H9 (cell line): ENCODE data around the gene KDM4C. TPM values are rescaled to one million over a fixed set of nuclear protein-coding genes. Genes with fewer than 3 reads are reported as not detected.

Experiments used
- DNase-seq: peaks from one replicate; pipeline ENCODE4 v3.0.0-alpha.2; 2017
- H2AFZ ChIP-seq: one replicate; pipeline ENCODE4 v1.6.1; 2013; ENCODE audit warnings: mild to moderate bottlenecking, low read length, control low read depth, moderate library complexity
- H2AK5ac ChIP-seq: 2 replicates; pipeline ENCODE4 v1.6.1; 2013; ENCODE audit warnings: low read length, control low read depth, mixed read lengths; ENCODE audit not compliant: insufficient read length
- H2BK120ac ChIP-seq: one replicate; pipeline ENCODE4 v1.6.1; 2013; ENCODE audit warnings: low read depth, mild to moderate bottlenecking, low read length, control low read depth, inconsistent platforms; ENCODE audit not compliant: poor library complexity, severe bottlenecking
- H2BK12ac ChIP-seq: 2 replicates; pipeline ENCODE4 v1.6.1; 2013; ENCODE audit warnings: low read length, control low read depth, mixed read lengths, low read depth; ENCODE audit not compliant: insufficient read length
- H2BK15ac ChIP-seq: 2 replicates; pipeline ENCODE4 v1.6.1; 2013; ENCODE audit warnings: low read depth, low read length, control low read depth
- H2BK20ac ChIP-seq: one replicate; pipeline ENCODE4 v1.6.1; 2013; ENCODE audit warnings: low read depth, mild to moderate bottlenecking, low read length, control low read depth, inconsistent platforms; ENCODE audit not compliant: poor library complexity, severe bottlenecking
- H2BK5ac ChIP-seq: 2 replicates; pipeline ENCODE4 v1.6.1; 2013; ENCODE audit warnings: low read length, control low read depth, mixed read lengths; ENCODE audit not compliant: insufficient read length
- H3K14ac ChIP-seq: 2 replicates; pipeline ENCODE4 v1.6.1; 2013; ENCODE audit warnings: low read length, control low read depth; ENCODE audit not compliant: insufficient read depth
- H3K18ac ChIP-seq: 2 replicates; pipeline ENCODE4 v1.6.1; 2013; ENCODE audit warnings: low read depth, mild to moderate bottlenecking, mixed read lengths, low read length, control low read depth; ENCODE audit not compliant: insufficient read length
- H3K23ac ChIP-seq: 2 replicates; pipeline ENCODE4 v1.6.1; 2013; ENCODE audit warnings: low read length, control low read depth, mixed read lengths, low read depth; ENCODE audit not compliant: insufficient read length
- H3K23me2 ChIP-seq: 2 replicates; pipeline ENCODE4 v1.6.1; 2013; ENCODE audit warnings: low read depth, mild to moderate bottlenecking, mixed read lengths, low read length, control low read depth; ENCODE audit not compliant: insufficient read length, poor library complexity, severe bottlenecking
- H3K27ac ChIP-seq: 2 replicates; pipeline ENCODE4 v1.5.1; 2013; ENCODE audit warnings: low read length, control low read depth, mixed read lengths, low read depth; ENCODE audit not compliant: insufficient read length
- H3K27me3 ChIP-seq: 2 replicates; pipeline ENCODE4 v1.6.1; 2013; ENCODE audit warnings: low read length, control low read depth, inconsistent platforms; ENCODE audit not compliant: insufficient read depth
- H3K4ac ChIP-seq: 2 replicates; pipeline ENCODE4 v1.6.1; 2013; ENCODE audit warnings: low read depth, mild to moderate bottlenecking, control low read depth, inconsistent platforms, low read length, moderate library complexity
- H3K4me1 ChIP-seq: 2 replicates; pipeline ENCODE4 v1.6.1; 2013; ENCODE audit warnings: low read length, control low read depth, inconsistent platforms; ENCODE audit not compliant: insufficient read depth
- H3K4me2 ChIP-seq: 2 replicates; pipeline ENCODE4 v1.6.1; 2013; ENCODE audit warnings: low read length, control low read depth, mixed read lengths; ENCODE audit not compliant: insufficient read length, insufficient read depth
- H3K56ac ChIP-seq: 2 replicates; pipeline ENCODE4 v1.6.1; 2013; ENCODE audit warnings: low read depth, mild to moderate bottlenecking, mixed read lengths, low read length, control low read depth; ENCODE audit not compliant: insufficient read length
- H3K79me1 ChIP-seq: 2 replicates; pipeline ENCODE4 v1.6.1; 2013; ENCODE audit warnings: low read depth, mild to moderate bottlenecking, moderate library complexity, low read length, control low read depth, inconsistent platforms; ENCODE audit not compliant: insufficient read depth, poor library complexity, severe bottlenecking
- H3K79me2 ChIP-seq: 2 replicates; pipeline ENCODE4 v1.6.1; 2013; ENCODE audit warnings: low read length, control low read depth, inconsistent platforms; ENCODE audit not compliant: insufficient read depth
- H3K9ac ChIP-seq: 2 replicates; pipeline ENCODE4 v1.6.1; 2013; ENCODE audit warnings: low read length, control low read depth, mixed read lengths; ENCODE audit not compliant: insufficient read length; ENCODE audit errors: extremely low read depth
- H3K9me3 ChIP-seq: one replicate; pipeline ENCODE4 v1.6.1; 2013; ENCODE audit warnings: low read depth, low read length, inconsistent platforms; ENCODE audit not compliant: control insufficient read depth
- H3T11ph ChIP-seq: one replicate; pipeline ENCODE4 v1.6.1; 2013; ENCODE audit warnings: mild to moderate bottlenecking, low read length, control low read depth, inconsistent platforms
- H4K20me1 ChIP-seq: one replicate; pipeline ENCODE4 v1.6.1; 2013; ENCODE audit not compliant: control insufficient read depth, insufficient read length, insufficient read depth
- H4K5ac ChIP-seq: 2 replicates; pipeline ENCODE4 v1.6.1; 2013; ENCODE audit warnings: low read depth, mild to moderate bottlenecking, mixed read lengths, low read length, control low read depth; ENCODE audit not compliant: insufficient read length
- H4K8ac ChIP-seq: replicated peaks from 2 replicates; pipeline ENCODE4 v1.6.1; 2013; ENCODE audit warnings: low read length, control low read depth, mixed read lengths, low read depth; ENCODE audit not compliant: insufficient read length
- H4K91ac ChIP-seq: 2 replicates; pipeline ENCODE4 v1.6.1; 2013; ENCODE audit warnings: low read depth, mild to moderate bottlenecking, moderate library complexity, mixed read lengths, low read length, control low read depth; ENCODE audit not compliant: insufficient read length
- H3K27ac Mint-ChIP-seq, 3 experiments: 2 replicates in 2 of 3; 3 replicates in 1 of 3; pipeline ENCODE4 v1.8.0; 2020 to 2021; ENCODE audit warnings: mixed read lengths in 3 of 3, mild to moderate bottlenecking in 1 of 3, moderate library complexity in 1 of 3
- H3K27me3 Mint-ChIP-seq: 2 replicates; pipeline ENCODE4 v1.8.0; 2021; ENCODE audit warnings: low read depth, mild to moderate bottlenecking, moderate library complexity, mixed read lengths
- H3K36me3 Mint-ChIP-seq, 3 experiments: 2 replicates in 2 of 3; 3 replicates in 1 of 3; pipeline ENCODE4 v1.8.0; 2020 to 2021; ENCODE audit warnings: low read depth in 3 of 3, mixed read lengths in 3 of 3; ENCODE audit not compliant: insufficient read depth in 1 of 3
- H3K4me1 Mint-ChIP-seq, 2 experiments: 2 replicates each; pipeline ENCODE4 v1.8.0; 2020; ENCODE audit warnings: mixed read lengths in 2 of 2
- H3K4me3 Mint-ChIP-seq, 2 experiments: 2 replicates in 1 of 2; 3 replicates in 1 of 2; pipeline ENCODE4 v1.8.0; 2020 to 2021; ENCODE audit warnings: mild to moderate bottlenecking in 2 of 2, mixed read lengths in 2 of 2, moderate library complexity in 1 of 2
- H3K9me3 Mint-ChIP-seq, 2 experiments: 2 replicates in 1 of 2; 3 replicates in 1 of 2; pipeline ENCODE4 v1.8.0; 2020; ENCODE audit warnings: mild to moderate bottlenecking in 2 of 2, mixed read lengths in 2 of 2, moderate library complexity in 1 of 2
- CTCF ChIP-seq: fragments of 200-600 bp; sonication (generic); conservative IDR thresholded peaks from 3 replicates; pipeline ENCODE4 v1.8.0; 2021; ENCODE audit warnings: antibody characterized with exemption, mild to moderate bottlenecking
- WGBS: extraction: QIAGEN DNeasy Blood & Tissue Kit; methylation state at CpG from one replicate; pipeline ENCODE4 v1.1.7; 2013; ENCODE audit warnings: missing lambda C conversion rate, low lambda C conversion rate, mixed read lengths; ENCODE audit not compliant: insufficient read length; ENCODE audit errors: extremely low coverage; 5-methylcytosine and 5-hydroxymethylcytosine counted together
- total RNA-seq: library from RNA; stranded (reverse); gene quantifications from 2 replicates; pipeline ENCODE4 v1.2.1, GENCODE V29; 2021

KDM4C gene
- total RNA-seq, 1 experiment from 2014 or later = 24.0 TPM

GRCh38 chr9:7115606-7116005 is 357.8 kb downstream of the KDM4C start:
- Histone ChIP-seq H3K27ac (no peak overlapping the region), H3T11ph (no peak overlapping the region), H3K79me2 (no peaks in the 10 kb centered on the region), H3K79me1 (no peaks in the 10 kb centered on the region), H3K23me2 (no peaks in the 10 kb centered on the region), H3K23ac (no peak overlapping the region), H3K9ac (no peak overlapping the region), H2AFZ (no peak overlapping the region), H2BK15ac (no peak overlapping the region), H3K9me3 (no peaks in the 10 kb centered on the region), H2BK5ac (no peak overlapping the region), H2BK20ac (no peak overlapping the region), H3K14ac (no peak overlapping the region), H4K5ac (no peak overlapping the region), H3K27me3 (no peaks in the 10 kb centered on the region), H4K20me1 (no peaks in the 10 kb centered on the region), H4K91ac (no peak overlapping the region), H4K8ac (no peak overlapping the region), H2AK5ac (no peak overlapping the region), H3K4ac (no peak overlapping the region), H2BK120ac (no peak overlapping the region), H3K4me2 (no peak overlapping the region), H3K56ac (no peak overlapping the region), H2BK12ac (no peak overlapping the region), H3K18ac (no peak overlapping the region), H3K4me1 (no peaks in the 10 kb centered on the region; the same call in 1 of the 2 replicates)
- TF ChIP-seq CTCF = no peak
- Mint-ChIP-seq H3K9me3 (no peaks in the 10 kb centered on the region), H3K4me1 (peaks cover 5% of the 10 kb centered on the region in 2 experiments), H3K4me3 (no peak overlapping the region), H3K36me3 (no peaks in the 10 kb centered on the region), H3K27ac (no peak overlapping the region), H3K27me3 (no peaks in the 10 kb centered on the region)
- no peak for DNase-seq
- WGBS = no CpG with 5 or more reads among the region's 1 CpG
